Neuron (in vitro differentiated cells): ENCODE measurements around the gene IWS1.

Experiments used
- H2AFZ ChIP-seq: one replicate; pipeline ENCODE4 v1.6.1; 2013; ENCODE audit warnings: low read depth, mild to moderate bottlenecking, inconsistent platforms, low read length, moderate library complexity
- H3K27me3 ChIP-seq: one replicate; pipeline ENCODE4 v1.6.1; 2013; ENCODE audit warnings: low read length; ENCODE audit not compliant: insufficient read depth
- H3K36me3 ChIP-seq: one replicate; pipeline ENCODE4 v1.6.1; 2013; ENCODE audit warnings: low read length; ENCODE audit not compliant: insufficient read depth
- H3K4me1 ChIP-seq: one replicate; pipeline ENCODE4 v1.6.1; 2013; ENCODE audit warnings: low read length; ENCODE audit not compliant: insufficient read depth
- H3K4me3 ChIP-seq: 2 replicates; pipeline ENCODE4 v1.5.1; 2013; ENCODE audit warnings: mild to moderate bottlenecking, low read length, moderate library complexity
- H3K9me3 ChIP-seq: one replicate; pipeline ENCODE4 v1.6.1; 2013; ENCODE audit warnings: low read length

Gene IWS1

GRCh38 chr2:127449414-127449813 lies 76.9 kb downstream of the IWS1 start:
- no peaks in the 10 kb centered on the region for H3K9me3 ChIP-seq
- H3K36me3 ChIP-seq: no peaks in the 10 kb centered on the region
- no peaks in the 10 kb centered on the region for H3K27me3 ChIP-seq
- no peaks in the 10 kb centered on the region for H3K4me1 ChIP-seq
- H3K4me3 ChIP-seq: no peak overlapping the region
- peak overlapping the region; percentile 43 for H2AFZ ChIP-seq

- H3K27me3 ChIP-seq: no peaks in the 10 kb centered on the region
Measured at GRCh38 chr2:127448526-127448925, 77.8 kb downstream of the IWS1 start.

DNA sequence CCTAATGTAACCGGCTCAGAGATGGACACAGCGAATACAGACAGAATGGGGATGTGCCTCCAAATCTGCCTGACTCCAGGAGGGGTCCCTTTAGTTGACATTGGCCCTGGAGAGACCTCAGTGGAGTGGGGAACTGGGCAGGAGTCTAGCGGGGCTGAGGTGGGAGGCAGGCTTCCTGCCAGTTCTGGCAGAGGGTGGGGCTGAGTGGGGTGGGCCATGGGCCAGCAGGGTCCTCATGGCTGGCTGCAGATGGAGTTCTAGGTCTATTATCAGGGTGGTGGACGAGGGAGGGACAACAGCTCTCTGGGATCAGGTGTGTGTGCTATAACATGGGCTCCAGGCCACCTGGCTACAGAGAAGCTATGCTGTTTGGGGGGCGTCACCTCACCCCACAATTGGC lies 86.9 kb downstream of the IWS1 start:
- no peak overlapping the region for H2AFZ ChIP-seq
- no peaks in the 10 kb centered on the region for H3K36me3 ChIP-seq
- H3K4me1 ChIP-seq: no peaks in the 10 kb centered on the region
- no peak overlapping the region for H3K4me3 ChIP-seq
- H3K9me3 ChIP-seq: peaks cover 3% of the 10 kb centered on the region
- no peaks in the 10 kb centered on the region for H3K27me3 ChIP-seq

More at GRCh38 chr2:127448526-127448925, 77.8 kb downstream of the IWS1 start:
- Histone ChIP-seq H2AFZ (no peak overlapping the region), H3K4me1 (no peaks in the 10 kb centered on the region), H3K9me3 (no peaks in the 10 kb centered on the region), H3K4me3 (no peak overlapping the region), H3K36me3 (no peaks in the 10 kb centered on the region)

DNA sequence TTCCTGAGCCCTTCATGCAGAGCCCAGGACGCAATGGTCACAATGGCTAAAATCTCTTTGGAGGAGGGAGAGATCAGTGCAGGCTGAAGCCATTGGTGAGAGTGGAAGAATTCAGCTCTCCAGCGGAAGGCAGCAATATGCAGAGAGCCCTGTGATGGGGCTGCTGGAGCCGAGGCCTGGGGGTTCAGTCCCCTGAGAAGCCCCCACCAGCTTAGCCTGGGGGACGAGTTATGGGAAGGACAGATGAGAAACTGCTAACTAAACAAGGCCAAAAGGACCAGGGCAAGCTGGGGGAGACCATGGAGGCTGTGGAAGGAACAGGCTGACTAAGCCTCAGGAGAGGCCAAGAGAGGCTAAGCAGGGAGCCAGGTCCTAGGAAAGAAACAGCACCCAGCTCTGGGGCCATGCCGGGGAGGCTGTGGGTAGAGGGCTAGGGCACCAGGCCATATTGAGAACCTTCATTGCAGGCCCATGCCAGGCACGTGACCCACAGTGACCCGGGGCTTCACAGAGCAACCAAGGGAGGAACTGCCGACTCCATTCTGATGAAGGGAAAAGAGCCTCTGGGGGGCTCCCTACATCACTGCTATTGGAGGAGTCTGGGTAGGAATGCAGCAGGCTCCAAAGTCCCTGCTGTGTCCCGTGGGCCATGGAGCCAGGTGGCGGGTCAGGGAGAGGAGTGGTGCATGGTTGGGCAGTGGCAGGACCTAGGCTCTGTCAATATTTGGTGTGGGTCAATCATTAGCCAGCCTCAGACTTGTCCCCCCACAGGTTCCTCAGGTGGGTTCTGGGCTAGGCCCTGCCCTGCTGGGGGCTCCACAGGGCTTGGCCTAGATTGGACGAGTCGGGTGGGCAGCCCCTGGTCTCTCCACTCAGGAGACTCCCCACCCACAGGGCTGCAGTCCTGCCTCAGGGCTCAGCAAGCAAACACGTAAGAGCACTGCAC lies 88.2 kb downstream of the IWS1 start:
- no peaks in the 10 kb centered on the region for H3K4me1 ChIP-seq

DNA sequence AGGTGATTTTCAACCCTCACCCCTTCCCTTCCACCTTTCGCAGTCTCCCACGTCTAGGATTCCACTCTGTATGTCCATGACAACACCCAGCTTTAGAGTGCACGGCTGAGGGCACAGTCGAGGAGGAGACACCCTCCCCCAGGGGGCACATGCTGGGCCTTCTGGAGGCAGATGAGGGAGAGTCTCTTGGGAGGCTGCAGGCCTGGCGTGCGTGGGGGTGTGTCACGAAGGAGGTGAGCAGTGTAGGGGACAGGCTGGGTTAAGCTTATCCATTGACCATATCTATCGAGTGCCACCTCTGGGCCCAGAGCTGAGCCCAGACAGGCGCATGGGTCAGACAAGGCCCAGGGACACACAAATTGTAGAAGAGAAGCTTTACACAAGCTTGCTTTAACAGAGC lies 89.2 kb downstream of the IWS1 start:
- H3K4me1 ChIP-seq: no peaks in the 10 kb centered on the region

More for the DNA sequence above, 88.2 kb downstream of the IWS1 start:
- Histone ChIP-seq H3K9me3 (peaks cover 3% of the 10 kb centered on the region), H3K27me3 (no peaks in the 10 kb centered on the region), H3K4me3 (no peak overlapping the region), H2AFZ (no peak overlapping the region), H3K36me3 (no peaks in the 10 kb centered on the region)

GRCh38 chr2:127434515-127434914 lies 91.8 kb downstream of the IWS1 start:
- H3K36me3 ChIP-seq: no peaks in the 10 kb centered on the region
- H3K9me3 ChIP-seq: peaks cover under 1% of the 10 kb centered on the region
- H3K4me3 ChIP-seq: no peak overlapping the region
- H3K27me3 ChIP-seq: no peaks in the 10 kb centered on the region
- H2AFZ ChIP-seq: no peak overlapping the region
- no peaks in the 10 kb centered on the region for H3K4me1 ChIP-seq

More for the DNA sequence above, 89.2 kb downstream of the IWS1 start:
- H3K27me3 ChIP-seq: no peaks in the 10 kb centered on the region
- H3K36me3 ChIP-seq: no peaks in the 10 kb centered on the region
- H3K9me3 ChIP-seq: peaks cover 3% of the 10 kb centered on the region
- H2AFZ ChIP-seq: no peak overlapping the region
- no peak overlapping the region for H3K4me3 ChIP-seq

DNA sequence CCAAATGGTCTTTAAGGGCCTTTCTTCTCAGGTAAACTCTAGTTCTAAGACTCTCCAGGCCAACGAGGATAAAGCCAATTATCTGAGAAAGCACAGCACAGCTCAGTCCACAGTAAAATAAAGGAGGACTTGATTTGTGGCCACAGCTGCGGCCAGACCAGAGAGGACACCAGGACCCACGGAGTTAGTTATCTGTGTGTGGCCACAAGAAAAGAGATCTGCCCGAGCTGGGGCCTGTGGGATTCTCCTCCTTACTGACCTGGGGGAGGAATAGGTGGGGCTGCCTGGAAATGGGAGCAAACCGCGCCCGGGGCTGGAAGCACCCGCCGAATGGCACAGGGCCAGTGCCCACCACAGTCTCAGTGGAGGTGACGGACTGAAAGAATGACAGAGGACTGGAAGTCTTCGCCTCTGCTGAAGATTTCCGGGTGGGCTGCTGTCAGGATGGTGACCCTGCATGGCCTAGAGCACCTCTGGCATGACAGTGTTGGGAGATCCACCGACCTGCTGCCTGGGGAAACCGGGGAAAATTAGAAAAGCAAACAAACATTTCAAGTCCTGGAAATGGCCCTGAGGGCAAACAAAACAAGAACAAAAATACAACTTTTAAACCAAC lies 94.8 kb downstream of the IWS1 start:
- H3K36me3 ChIP-seq: no peaks in the 10 kb centered on the region
- no peak overlapping the region for H2AFZ ChIP-seq
- H3K4me1 ChIP-seq: no peaks in the 10 kb centered on the region
- H3K4me3 ChIP-seq: no peak overlapping the region
- peaks cover 3% of the 10 kb centered on the region for H3K27me3 ChIP-seq
- no peaks in the 10 kb centered on the region for H3K9me3 ChIP-seq
